ENCODE data around the gene MMD2.
"Not testable (repeated sequence)": the region's sequence is repeated elsewhere in the genome, so short reads cannot be mapped to it uniquely, and the experiment has no call there.

MMD2 gene

GRCh38 chr7:4893929-4894475, 65.0 kb downstream of the MMD2 start:
- no peak for DNase-seq (ENCODE audit: low spot score)

DNA sequence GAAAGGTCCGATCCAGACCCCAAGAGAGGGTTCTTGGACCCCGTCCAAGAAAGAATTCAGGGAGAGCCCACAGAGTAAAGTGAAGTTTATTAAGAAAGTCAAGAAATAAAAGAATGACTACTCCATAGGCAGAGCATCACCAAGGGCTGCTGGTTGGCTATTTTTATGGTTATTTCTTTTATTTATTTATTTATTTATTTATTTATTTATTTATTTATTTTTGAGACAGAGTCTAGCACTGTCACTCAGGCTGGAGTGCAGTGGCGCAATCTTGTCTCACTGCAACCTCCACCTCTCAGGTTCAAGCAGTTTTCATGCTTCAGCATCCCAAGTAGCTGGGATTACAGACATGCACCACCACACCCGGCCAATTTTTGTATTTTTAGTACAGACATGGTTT, 65.8 kb downstream of the MMD2 start:
- not testable (repeated sequence) for DNase-seq (ENCODE audit: low spot score)

GRCh38 chr7:4891522-4891921, 67.5 kb downstream of the MMD2 start:
- not testable (repeated sequence) for DNase-seq (ENCODE audit: low spot score)

- no peak for DNase-seq (ENCODE audit: low spot score)
Measured at GRCh38 chr7:4889682-4890081, 69.3 kb downstream of the MMD2 start.

- no peak for DNase-seq (ENCODE audit: low spot score)
Measured at GRCh38 chr7:4888161-4888560, 70.8 kb downstream of the MMD2 start.

DNA sequence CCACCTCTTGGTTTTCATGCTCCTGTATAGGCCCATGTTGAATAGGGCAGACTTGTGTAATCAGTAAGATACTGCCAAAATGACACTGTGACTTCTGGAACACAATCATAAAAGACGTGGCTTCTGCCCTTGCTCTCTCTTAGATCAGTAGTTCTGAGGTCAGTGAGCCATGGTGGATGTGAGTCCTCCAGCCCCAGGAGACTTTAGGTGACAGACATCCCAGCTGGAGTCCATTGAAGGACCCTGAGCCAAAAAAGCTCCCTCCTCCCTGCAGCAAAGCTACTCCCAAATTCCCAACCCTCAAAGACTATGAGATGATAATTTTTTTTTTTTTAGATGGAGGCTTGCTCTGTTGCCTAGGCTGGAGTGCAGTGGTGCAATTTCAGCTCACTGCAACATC, 72.3 kb downstream of the MMD2 start:
- no peak for DNase-seq (ENCODE audit: low spot score)

DNA sequence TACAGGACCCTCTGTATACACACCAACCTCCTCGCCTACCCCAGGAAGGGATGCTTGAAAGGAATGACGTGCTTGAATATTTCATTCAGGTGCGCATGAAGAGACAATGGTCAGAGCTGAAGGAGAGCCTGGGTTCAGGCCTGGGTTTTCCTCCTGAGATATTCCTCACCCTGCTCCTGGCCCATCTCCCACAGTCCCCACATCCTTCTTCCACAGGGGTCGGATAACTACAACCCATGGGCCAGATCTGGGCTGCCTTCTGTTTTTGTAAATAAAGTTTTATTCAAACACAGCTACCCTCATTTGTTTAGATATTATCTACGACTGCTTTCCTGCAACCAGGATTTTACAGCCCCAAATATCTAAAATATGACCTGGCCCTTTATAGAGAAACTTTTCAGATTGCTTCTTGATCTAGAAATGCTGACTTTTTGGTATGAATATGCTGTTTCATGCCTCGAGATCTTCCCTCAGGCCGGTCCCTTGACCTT, 73.6 kb downstream of the MMD2 start:
- no peak for DNase-seq (ENCODE audit: low spot score)

DNA sequence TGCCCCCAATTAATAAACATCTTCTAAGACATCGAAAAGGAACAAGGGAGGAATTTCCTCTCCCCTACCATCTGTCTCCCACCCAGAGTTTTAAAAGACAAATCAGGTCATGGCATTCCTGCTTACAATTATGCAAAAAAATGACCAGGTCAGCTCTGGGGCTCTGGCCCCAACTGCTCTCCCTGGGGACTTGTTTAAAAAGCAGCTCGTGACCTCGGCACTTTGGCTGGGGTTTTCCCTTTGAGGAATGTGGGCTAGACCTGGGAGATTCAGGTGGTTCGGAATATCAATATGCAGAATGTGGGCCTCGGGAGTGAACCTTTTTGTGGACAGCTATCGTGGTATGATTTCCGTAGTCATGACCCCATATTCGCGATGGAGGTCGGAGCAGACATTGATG, 74.8 kb downstream of the MMD2 start:
- no peak for DNase-seq (ENCODE audit: low spot score)

GRCh38 chr7:4883372-4884144, 75.4 kb downstream of the MMD2 start, which contains the start of gene RADIL:
TSS of gene RADIL (minus strand) at chr7:4883716. CDS start at chr7:4878139, 5,577 bp downstream.
- peak; percentile 49 for DNase-seq (ENCODE audit: low spot score)

- no peak for DNase-seq (ENCODE audit: low spot score)
Measured at GRCh38 chr7:4883033-4883371, 76.0 kb downstream of the MMD2 start.

DNA sequence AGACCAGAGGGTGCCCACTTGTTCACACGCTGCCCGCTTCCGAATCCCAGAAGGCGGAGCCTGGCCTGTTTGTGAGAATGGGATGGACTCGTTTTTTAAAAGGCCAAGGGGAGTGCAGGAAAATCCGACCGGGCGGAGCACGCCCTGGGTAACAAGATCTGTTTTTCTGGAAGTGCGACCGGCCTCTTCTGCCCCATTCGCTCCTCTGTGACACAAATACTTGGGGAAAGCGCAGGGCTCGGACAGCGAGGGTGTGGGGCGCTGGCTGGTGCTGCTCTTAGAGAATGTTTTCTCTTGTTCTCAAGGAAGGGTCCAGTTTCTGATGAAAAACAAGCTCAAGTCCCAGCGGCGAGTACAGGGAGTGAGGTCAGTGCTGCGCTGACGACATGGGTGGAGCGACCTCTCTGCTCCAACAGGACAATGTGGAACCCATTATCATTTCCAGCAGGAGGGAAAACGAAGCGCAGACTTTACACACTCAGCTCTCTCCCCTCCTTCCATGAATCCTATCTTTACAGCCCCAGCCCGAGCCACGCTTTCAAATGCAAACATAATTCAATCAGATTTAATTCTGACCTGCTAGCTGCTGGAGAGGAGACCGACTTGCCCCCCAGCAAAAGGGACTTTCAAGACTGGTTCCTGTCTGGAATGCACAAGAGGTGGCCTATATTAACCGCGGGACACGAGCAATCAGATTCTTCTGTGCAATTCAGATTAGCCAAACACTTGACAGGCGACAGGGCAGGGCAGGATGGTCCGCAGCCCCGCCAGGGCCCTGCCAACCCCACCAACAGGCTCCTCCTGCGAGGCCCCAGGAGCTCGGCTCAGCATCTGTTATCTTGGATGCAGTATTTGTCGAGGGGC, 76.6 kb downstream of the MMD2 start:
- DNase-seq (ENCODE audit: low spot score): peak; percentile 14

- DNase-seq (ENCODE audit: low spot score): no peak
Measured at GRCh38 chr7:4880218-4880617, 78.8 kb downstream of the MMD2 start.

DNA sequence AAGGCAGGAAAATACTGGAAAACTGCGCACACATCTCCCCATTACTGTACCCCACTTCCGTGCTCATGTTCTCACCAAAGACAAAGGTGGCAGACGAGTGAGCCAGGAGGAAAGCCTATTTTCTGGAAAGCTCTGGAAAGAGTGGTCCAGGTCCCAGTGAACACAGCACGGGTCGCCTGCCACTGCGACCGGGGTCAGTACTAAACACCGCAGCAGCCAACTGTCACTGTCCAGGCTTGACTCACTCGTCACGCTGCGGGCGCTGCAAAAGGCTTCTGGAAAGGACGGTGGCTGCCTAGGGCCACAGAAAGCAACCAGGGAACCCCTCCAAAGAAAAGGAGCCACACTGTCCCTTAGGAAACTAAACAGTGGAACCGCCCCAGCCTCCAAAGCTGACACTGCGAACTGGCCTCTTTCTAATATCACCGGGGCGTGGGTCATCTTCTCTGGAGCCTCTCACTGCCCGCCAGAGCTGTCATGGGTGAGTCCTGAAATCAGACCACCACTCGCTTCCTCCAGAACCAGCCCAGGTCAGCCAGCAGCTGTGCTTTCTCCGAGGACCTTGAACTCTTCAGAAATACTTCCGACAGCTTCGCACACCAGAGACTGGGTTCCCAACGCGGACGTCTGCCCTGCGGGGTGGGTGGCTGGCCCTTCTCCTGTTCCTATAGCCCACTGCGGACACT, 79.4 kb downstream of the MMD2 start:
- DNase-seq (ENCODE audit: low spot score): no peak

- no peak for DNase-seq (ENCODE audit: low spot score)
Measured at GRCh38 chr7:4878336-4879335, 80.4 kb downstream of the MMD2 start.

- DNase-seq (ENCODE audit: low spot score): no peak
Measured at GRCh38 chr7:4876586-4876985, 82.4 kb downstream of the MMD2 start.

GRCh38 chr7:4875391-4875790, 83.6 kb downstream of the MMD2 start:
- DNase-seq (ENCODE audit: low spot score): no peak

- DNase-seq (ENCODE audit: low spot score): no peak
Measured at GRCh38 chr7:4873071-4873944, 85.7 kb downstream of the MMD2 start.

GRCh38 chr7:4871930-4872675, 86.9 kb downstream of the MMD2 start:
- no peak for DNase-seq (ENCODE audit: low spot score)

DNA sequence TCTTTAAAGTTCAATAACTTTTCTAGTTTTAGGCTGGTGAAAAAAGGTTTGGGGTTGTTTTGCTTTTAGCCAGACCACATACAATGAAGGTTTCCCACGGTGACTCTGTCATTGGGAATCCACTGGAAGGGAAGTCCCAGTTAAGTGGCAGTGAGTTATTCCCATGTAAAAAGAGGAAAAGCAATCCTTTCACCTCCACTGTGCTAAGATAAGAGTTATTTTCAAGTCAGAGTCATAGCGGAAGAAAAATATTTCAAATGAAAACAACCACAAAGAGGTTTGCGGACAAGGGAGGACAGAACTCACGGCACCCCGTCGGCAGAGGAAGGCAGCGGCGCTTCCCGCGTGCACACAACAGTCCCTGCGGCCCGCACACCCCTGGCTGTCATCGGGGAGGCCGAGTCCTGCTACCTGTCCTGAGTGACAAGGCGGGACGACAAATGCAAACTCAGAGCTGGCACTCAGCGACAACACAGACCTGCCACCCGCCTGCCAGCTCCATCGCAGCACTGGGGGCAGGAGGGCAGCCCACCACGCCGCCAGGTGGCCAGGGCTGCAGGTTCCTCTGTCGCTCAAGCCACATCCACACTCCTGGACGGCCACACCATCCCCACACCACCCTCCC, 87.8 kb downstream of the MMD2 start:
- no peak for DNase-seq (ENCODE audit: low spot score)
